ENCODE measurements around the gene TKTL1.

The TKTL1 gene

DNA sequence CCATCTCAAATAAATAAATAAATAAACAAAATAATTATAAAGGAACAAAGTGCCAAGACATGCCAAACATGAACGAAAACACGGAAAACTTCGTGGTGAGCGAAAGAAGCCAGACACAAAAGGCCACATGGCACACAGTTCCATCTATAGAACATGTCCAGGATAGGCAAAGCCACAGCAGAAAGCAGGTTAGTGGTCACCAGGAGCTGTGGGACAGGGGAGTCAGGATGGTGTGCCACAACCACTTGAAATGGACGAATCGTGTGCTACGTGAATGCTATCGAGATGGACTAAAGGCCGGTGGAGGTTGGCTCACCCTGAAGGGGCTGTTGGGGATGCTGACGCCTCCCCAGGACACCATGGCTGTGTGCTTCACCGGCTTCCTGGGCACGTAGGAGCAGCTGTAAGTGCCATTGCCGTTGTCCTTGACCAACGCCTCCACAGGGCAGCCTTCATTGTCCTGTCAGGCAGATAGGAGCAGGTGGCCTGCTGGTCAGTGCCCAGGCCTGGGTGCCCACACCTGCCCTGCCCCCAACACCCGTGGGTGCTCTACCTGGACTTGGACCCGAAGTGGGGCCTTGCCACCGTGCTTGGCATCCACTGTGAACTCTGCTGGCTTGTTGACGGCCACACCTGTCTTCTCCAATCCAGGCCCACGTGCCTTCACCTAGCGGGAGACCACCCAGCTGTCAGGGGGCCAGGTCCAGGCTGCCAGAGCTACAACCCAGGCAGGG lies 68.3 kb downstream of the TKTL1 start:
- TF ChIP-seq, protein P1, sequence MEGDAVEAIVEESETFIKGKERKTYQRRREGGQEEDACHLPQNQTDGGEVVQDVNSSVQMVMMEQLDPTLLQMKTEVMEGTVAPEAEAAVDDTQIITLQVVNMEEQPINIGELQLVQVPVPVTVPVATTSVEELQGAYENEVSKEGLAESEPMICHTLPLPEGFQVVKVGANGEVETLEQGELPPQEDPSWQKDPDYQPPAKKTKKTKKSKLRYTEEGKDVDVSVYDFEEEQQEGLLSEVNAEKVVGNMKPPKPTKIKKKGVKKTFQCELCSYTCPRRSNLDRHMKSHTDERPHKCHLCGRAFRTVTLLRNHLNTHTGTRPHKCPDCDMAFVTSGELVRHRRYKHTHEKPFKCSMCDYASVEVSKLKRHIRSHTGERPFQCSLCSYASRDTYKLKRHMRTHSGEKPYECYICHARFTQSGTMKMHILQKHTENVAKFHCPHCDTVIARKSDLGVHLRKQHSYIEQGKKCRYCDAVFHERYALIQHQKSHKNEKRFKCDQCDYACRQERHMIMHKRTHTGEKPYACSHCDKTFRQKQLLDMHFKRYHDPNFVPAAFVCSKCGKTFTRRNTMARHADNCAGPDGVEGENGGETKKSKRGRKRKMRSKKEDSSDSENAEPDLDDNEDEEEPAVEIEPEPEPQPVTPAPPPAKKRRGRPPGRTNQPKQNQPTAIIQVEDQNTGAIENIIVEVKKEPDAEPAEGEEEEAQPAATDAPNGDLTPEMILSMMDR (IDR thresholded peaks at IDR 0.05; ENCODE audit: low read depth, low read length), result no peak
- no peak overlapping the region for H3K4me3 ChIP-seq (ENCODE audit: low read depth, low read length)

DNA sequence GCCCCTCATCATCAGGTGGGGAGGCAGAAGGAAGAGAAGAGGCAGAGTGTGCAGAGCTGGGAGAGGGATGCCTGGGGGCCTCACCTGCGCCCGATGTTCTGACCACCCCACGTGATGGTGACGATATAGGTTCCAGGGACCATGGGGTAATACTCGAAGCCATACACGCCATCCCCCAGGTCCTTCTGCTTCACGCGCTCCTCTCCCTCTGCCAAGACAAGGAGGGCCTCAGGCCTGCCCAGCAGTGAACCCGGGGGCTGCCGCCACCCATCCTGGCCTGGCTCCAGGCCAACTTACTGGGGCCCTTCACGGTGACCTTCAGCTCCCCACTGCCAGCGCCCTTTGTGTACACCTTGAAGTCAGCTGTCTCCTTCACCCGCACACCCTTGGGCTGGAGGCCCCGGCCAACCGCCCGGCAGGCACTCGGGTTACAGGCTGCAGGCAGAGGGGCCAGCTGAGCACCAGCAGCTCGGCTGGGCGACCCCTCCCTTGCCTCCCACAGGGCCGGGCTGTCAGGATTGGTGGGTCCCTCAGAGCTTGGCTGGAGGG lies 69.5 kb downstream of the TKTL1 start:
- TF ChIP-seq, protein P1 (IDR thresholded peaks at IDR 0.05; ENCODE audit: low read depth, low read length), result no peak
- H3K4me3 ChIP-seq (ENCODE audit: low read depth, low read length), result no peak overlapping the region

DNA sequence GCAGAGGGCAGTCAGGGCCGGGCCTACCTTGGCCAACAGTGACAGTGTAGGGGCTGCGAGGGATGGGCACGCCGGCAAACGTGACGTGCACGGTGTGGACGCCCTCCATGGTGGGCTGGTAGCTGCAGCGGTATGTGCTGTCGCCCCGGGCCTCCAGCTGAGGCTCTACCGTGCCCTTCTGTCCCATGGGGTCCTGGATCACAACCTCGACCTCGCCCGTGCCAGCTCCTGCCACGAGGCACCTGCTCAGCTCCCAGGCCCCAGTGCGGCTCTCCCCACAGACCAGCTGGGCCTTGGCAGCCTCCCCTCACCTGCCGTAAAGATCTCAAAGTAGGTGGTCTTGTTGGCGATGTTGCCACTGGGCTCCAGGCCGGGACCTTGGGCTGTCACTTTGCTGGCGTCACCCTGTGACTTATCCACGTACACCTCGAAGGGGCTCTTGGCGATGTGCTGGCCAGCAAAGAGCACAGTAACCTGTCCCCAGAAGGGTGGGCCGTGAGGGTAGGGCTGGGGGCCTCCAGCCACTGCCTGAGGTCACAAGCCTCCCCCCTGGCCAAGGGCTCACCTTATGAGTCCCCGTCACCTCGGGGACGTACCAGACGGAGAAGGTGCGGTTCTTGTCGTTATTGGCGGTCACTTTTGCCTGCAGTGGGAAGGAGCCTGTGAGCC lies 70.5 kb downstream of the TKTL1 start:
- TF ChIP-seq, protein P1 (IDR thresholded peaks at IDR 0.05; ENCODE audit: low read depth, low read length), result no peak
- H3K4me3 ChIP-seq (ENCODE audit: low read depth, low read length), result no peak overlapping the region

DNA sequence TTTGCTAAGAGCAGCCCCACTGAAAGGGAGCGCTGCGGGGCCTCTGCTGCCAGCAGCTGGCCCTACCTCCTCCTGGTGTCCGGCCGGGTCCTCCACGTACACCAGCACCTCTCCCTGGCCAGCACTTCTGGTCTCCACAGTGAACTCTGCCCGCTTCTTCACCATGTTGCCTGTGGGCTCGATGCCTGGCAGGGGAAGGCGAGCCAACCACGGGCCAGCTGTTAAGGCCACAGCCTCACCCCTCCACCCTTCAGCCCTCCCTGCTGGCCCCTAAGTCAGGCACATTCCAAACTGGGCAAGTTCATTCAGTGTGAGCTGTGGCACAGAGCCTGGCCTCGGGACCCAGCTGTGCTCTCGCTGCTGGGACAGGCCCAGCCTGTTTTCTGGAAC lies 71.1 kb downstream of the TKTL1 start:
- H3K4me3 ChIP-seq (ENCODE audit: low read depth, low read length), result no peak overlapping the region
- TF ChIP-seq, protein P1 (IDR thresholded peaks at IDR 0.05; ENCODE audit: low read depth, low read length), result no peak

DNA sequence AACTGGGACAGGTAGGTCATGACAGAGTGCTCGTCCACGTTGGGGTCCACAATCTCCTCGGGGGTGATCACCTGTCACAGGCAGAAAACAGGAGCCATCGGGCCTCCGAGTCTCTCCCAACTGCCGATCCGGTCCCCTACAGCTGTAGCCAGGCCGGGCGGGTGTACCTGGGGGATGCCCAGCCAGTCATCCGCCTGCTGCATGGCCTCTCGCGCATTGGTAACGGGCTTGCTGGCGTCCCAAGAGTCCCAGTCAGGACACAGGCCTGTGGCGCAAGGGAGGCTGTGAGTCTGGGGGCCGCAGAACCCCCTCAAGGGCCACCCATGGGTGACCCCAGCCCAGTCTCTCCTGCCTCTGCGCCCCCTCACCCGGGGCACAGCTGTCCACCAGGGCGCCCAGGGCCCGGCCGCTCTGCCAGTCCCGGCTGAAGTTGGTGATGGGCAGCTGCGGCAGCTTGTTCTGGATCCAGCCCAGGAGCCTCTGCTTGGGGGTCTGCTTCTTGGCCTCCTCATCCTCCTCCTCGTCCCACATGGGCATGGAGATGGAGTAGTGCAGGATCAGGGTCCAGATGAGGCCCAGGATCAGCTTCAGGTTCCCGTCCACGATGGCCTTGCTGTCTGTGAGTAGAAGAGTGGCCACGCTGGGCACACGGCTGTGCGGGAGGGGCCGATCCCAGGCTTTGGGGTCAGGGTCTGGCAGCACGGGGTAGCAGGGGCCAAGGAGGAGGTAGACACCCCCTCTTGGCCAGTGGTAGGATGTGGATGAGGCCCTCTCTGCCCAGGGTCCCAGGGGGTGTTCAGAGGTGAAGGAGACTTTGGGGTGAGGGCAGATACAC lies 72.1 kb downstream of the TKTL1 start:
- H3K4me3 ChIP-seq (ENCODE audit: low read depth, low read length), result peak overlapping the region; percentile 82
- TF ChIP-seq, protein P1 (IDR thresholded peaks at IDR 0.05; ENCODE audit: low read depth, low read length), result no peak

DNA sequence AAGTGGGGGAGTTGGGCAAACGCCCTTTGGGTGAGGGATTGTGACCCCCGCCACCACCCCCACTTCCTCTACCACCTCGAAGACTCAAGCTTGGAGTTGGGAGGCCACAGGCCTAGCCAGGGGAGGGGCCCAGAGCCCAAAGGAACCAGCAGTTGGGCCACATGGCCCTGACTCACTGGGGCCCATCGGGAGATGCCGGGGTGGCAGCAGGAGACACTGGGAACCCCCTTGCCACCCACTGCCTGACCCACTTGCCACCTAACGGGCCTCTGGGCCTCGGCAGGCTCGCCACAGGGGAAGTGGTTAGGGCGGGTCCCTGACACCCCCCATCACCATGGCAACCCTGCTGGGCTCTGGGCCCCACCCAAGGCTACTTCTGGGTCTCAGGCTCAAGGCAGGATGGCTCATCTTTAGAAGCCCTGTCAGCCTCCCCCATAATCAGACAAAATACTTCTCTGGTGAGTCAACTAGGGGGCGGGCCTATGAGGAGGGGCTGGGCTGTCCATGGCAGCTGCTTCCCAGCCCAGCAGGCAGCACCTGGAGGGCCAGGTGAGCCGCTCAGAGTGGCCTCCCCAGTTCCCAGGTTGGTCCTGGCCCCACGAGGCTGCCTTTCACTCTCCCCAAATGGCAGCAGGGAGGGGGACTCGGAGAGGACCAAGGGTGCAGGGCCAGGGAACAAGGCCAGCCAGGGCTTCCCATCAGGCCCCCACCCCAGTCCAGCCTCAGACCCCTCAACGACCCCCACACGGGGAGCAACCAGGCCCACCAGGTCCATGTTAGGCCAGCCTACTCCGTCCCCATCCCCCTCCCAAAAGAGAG lies 73.2 kb downstream of the TKTL1 start:
- peak overlapping the region; percentile 82 for H3K4me3 ChIP-seq (ENCODE audit: low read depth, low read length)
- TF ChIP-seq, protein P1 (IDR thresholded peaks at IDR 0.05; ENCODE audit: low read depth, low read length), result no peak
